ENCODE measurements around the gene UGT1A7. TPM values are rescaled to one million over a fixed set of nuclear protein-coding genes. Genes with fewer than 3 reads are reported as not detected.
A peak's percentile ranks its signal among the peaks of the same experiment; 100 is the strongest.
"Not testable (repeated sequence)": the region's sequence is repeated elsewhere in the genome, so short reads cannot be mapped to it uniquely, and the experiment has no call there.

UGT1A7 gene
- total RNA-seq, 1 donor from 2014 or later, result not detected

- no peak for ATAC-seq
- intact Hi-C loops (cut with DNase I), result no loop called here
- no peaks in the 10 kb centered on the region for H3K27me3 ChIP-seq (ENCODE audit: low read depth)
Observed at GRCh38 chr2:233712611-233713261, 31.0 kb downstream of the UGT1A7 start, which contains the start of gene UGT1A5. Gene UGT1A5 (plus strand): TSS chr2:233712907. CDS start chr2:233712992, 85 bp downstream.

GRCh38 chr2:233713262-233713615, 31.5 kb downstream of the UGT1A7 start:
- H3K27me3 ChIP-seq (ENCODE audit: low read depth), result no peaks in the 10 kb centered on the region
- no peaks in the 10 kb centered on the region for H3K9me3 ChIP-seq
- no peaks in the 10 kb centered on the region for H3K36me3 ChIP-seq
- intact Hi-C loops (cut with DNase I), result no loop called here
- no peak overlapping the region for H3K27ac ChIP-seq
- no peak overlapping the region for H3K4me3 ChIP-seq
- no peak for TF ChIP-seq CTCF (IDR thresholded peaks at IDR 0.05)
- peaks cover 9% of the 10 kb centered on the region for H3K4me1 ChIP-seq
- ATAC-seq (no peak), DNase-seq (no peak)

More at GRCh38 chr2:233712611-233713261, 31.0 kb downstream of the UGT1A7 start, which contains the start of gene UGT1A5:
- no peak within 1 kb of the TSS for H3K27ac ChIP-seq
- no peak for DNase-seq
- H3K36me3 ChIP-seq, result no peaks in the 10 kb centered on the region
- no peak for TF ChIP-seq CTCF (IDR thresholded peaks at IDR 0.05)
- no peaks in the 10 kb centered on the region for H3K9me3 ChIP-seq
- H3K4me3 ChIP-seq, result no peak within 1 kb of the TSS
- peaks cover 9% of the 10 kb centered on the region for H3K4me1 ChIP-seq

- DNase-seq, result no peak
- H3K36me3 ChIP-seq, result no peaks in the 10 kb centered on the region
- peaks cover 9% of the 10 kb centered on the region for H3K4me1 ChIP-seq
- no peak overlapping the region for H3K27ac ChIP-seq
- intact Hi-C loops (cut with DNase I), result no loop called here
- no peaks in the 10 kb centered on the region for H3K27me3 ChIP-seq (ENCODE audit: low read depth)
- TF ChIP-seq CTCF (IDR thresholded peaks at IDR 0.05), result no peak
- H3K4me3 ChIP-seq, result no peak overlapping the region
- no peaks in the 10 kb centered on the region for H3K9me3 ChIP-seq
- no peak for ATAC-seq
Observed at GRCh38 chr2:233714121-233714520, 32.4 kb downstream of the UGT1A7 start.

GRCh38 chr2:233718552-233718951, 36.9 kb downstream of the UGT1A7 start, which contains the start of gene UGT1A4:
Gene UGT1A4 (plus strand): TSS chr2:233718736. CDS start chr2:233718821, 85 bp downstream.
- DNase-seq (no peak), ATAC-seq (no peak)
- no peaks in the 10 kb centered on the region for H3K27me3 ChIP-seq (ENCODE audit: low read depth)
- H3K9me3 ChIP-seq, result no peaks in the 10 kb centered on the region
- H3K4me3 ChIP-seq, result no peak within 1 kb of the TSS
- no peaks in the 10 kb centered on the region for H3K36me3 ChIP-seq
- no peak within 1 kb of the TSS for H3K27ac ChIP-seq
- H3K4me1 ChIP-seq, result no peaks in the 10 kb centered on the region
- no peak for TF ChIP-seq CTCF (IDR thresholded peaks at IDR 0.05)
- intact Hi-C loops (cut with DNase I), result no loop called here

- DNase-seq (no peak), ATAC-seq (peak in 1 of 2 donors; percentile 21)
- Histone ChIP-seq H3K4me1 (no peaks in the 10 kb centered on the region), H3K9me3 (no peaks in the 10 kb centered on the region), H3K36me3 (no peaks in the 10 kb centered on the region), H3K27me3 (ENCODE audit: low read depth) (no peaks in the 10 kb centered on the region), H3K4me3 (no peak within 1 kb of the TSS), H3K27ac (no peak within 1 kb of the TSS)
- TF ChIP-seq CTCF (IDR thresholded peaks at IDR 0.05), result no peak
- intact Hi-C loops (cut with DNase I), result no loop called here
Observed at GRCh38 chr2:233728723-233729301, 47.1 kb downstream of the UGT1A7 start, which contains the start of gene UGT1A3. Gene UGT1A3 (plus strand): TSS chr2:233729042. CDS start chr2:233729127, 85 bp downstream.

- H3K27me3 ChIP-seq (ENCODE audit: low read depth); H3K36me3 ChIP-seq; H3K9me3 ChIP-seq; H3K4me3 ChIP-seq; H3K27ac ChIP-seq; DNase-seq; H3K4me1 ChIP-seq; intact Hi-C loops (cut with DNase I); ATAC-seq: not testable (repeated sequence)
Observed at GRCh38 chr2:233736868-233737653, 55.4 kb downstream of the UGT1A7 start.

Measured in lower lobe of right lung (tissue), 2 donors.